ENCODE measurements around the gene BACE1.
"Not testable (repeated sequence)": the region's sequence is repeated elsewhere in the genome, so short reads cannot be mapped to it uniquely, and the experiment has no call there.

The BACE1 gene

GRCh38 chr11:117316197-117316961, at the start of gene BACE1:
Gene BACE1, minus strand, starts transcription at chr11:117316256. Its CDS starts 461 bp downstream, at chr11:117315795.
- DNase-seq (ENCODE audit: low spot score): peak; percentile 91

- DNase-seq (ENCODE audit: low spot score): no peak
These were observed 45.4 kb upstream of the BACE1 start for GRCh38 chr11:117361432-117361831.

- no peak for DNase-seq (ENCODE audit: low spot score)
These were observed 40.3 kb upstream of the BACE1 start for GRCh38 chr11:117356126-117356890.

- DNase-seq (ENCODE audit: low spot score): no peak
These were observed 38.5 kb upstream of the BACE1 start for GRCh38 chr11:117354550-117354949.

GRCh38 chr11:117345039-117345438, 29.0 kb upstream of the BACE1 start:
- DNase-seq (ENCODE audit: low spot score): no peak

GRCh38 chr11:117337076-117337475, 21.0 kb upstream of the BACE1 start:
- no peak for DNase-seq (ENCODE audit: low spot score)

- no peak for DNase-seq (ENCODE audit: low spot score)
These were observed 19.3 kb upstream of the BACE1 start for GRCh38 chr11:117335399-117335798.

- DNase-seq (ENCODE audit: low spot score): no peak
These were observed 18.8 kb upstream of the BACE1 start for GRCh38 chr11:117334896-117335295.

- DNase-seq (ENCODE audit: low spot score): no peak
These were observed 17.9 kb upstream of the BACE1 start for GRCh38 chr11:117333917-117334316.

GRCh38 chr11:117332843-117333242, 16.8 kb upstream of the BACE1 start:
- DNase-seq (ENCODE audit: low spot score): no peak

- DNase-seq (ENCODE audit: low spot score): peak; percentile 26
These were observed 12.4 kb upstream of the BACE1 start for GRCh38 chr11:117328375-117329010.

GRCh38 chr11:117327567-117328374, 11.7 kb upstream of the BACE1 start, which contains the start of gene CEP164:
Gene CEP164, plus strand, starts transcription at chr11:117327854. Its CDS starts 10,733 bp downstream, at chr11:117338587.
- peak; percentile 95 for DNase-seq (ENCODE audit: low spot score)

GRCh38 chr11:117327255-117327566, 11.2 kb upstream of the BACE1 start:
- not testable (repeated sequence) for DNase-seq (ENCODE audit: low spot score)

- no peak for DNase-seq (ENCODE audit: low spot score)
These were observed 3.3 kb upstream of the BACE1 start for GRCh38 chr11:117319214-117319840.

- no peak for DNase-seq (ENCODE audit: low spot score)
These were observed 2.7 kb upstream of the BACE1 start for GRCh38 chr11:117318738-117319137.

- DNase-seq (ENCODE audit: low spot score): no peak
These were observed 515 bp downstream of the BACE1 start for GRCh38 chr11:117315285-117316196.

GRCh38 chr11:117314840-117315239, 1.2 kb downstream of the BACE1 start:
- no peak for DNase-seq (ENCODE audit: low spot score)

- DNase-seq (ENCODE audit: low spot score): no peak
These were observed 2.0 kb downstream of the BACE1 start for GRCh38 chr11:117313828-117314768.

- no peak for DNase-seq (ENCODE audit: low spot score)
These were observed 3.0 kb downstream of the BACE1 start for GRCh38 chr11:117313091-117313490.

Data from HuH-7 (cell line).